ENCODE measurements around the gene TMEM74B. TPM values are rescaled to one million over a fixed set of nuclear protein-coding genes. Genes with fewer than 3 reads are reported as not detected.

The TMEM74B gene
- total RNA-seq, 4 donors from 2014 or later = 0.44 to 12.4 (median 1.8) TPM

- 91 to 94% methylated on average over 3 of the region's 3 CpGs for WGBS, 2 donors
- DNase-seq (ENCODE audit: low spot score in 2 of 2) = no peak
- Histone ChIP-seq H3K27ac (no peak overlapping the region), H3K27me3 (no peaks in the 10 kb centered on the region), H3K9me3 (no peaks in the 10 kb centered on the region), H3K4me1 (peaks cover 0 to 8% (median 0%) of the 10 kb centered on the region in 4 donors), H3K36me3 (peaks cover 2 to 91% (median 28%) of the 10 kb centered on the region in 3 donors), H3K4me3 (no peak overlapping the region)
- TF ChIP-seq EP300 (IDR thresholded peaks at IDR 0.05) (no peak), CTCF (IDR thresholded peaks at IDR 0.05) (no peak), POLR2A (IDR thresholded peaks at IDR 0.05) (no peak)
These were observed 53.4 kb downstream of the TMEM74B start for GRCh38 chr20:1131354-1131753.

- DNase-seq (ENCODE audit: low spot score in 2 of 2) = no peak
- whole genome bisulfite sequencing, 2 donors = 78 to 94% methylated on average over 5 of the region's 5 CpGs
These were observed 53.9 kb downstream of the TMEM74B start for GRCh38 chr20:1130847-1131246.

More at GRCh38 chr20:1130847-1131246, 53.9 kb downstream of the TMEM74B start:
- Histone ChIP-seq H3K27me3 (no peaks in the 10 kb centered on the region), H3K9me3 (no peaks in the 10 kb centered on the region), H3K27ac (no peak overlapping the region), H3K4me1 (peaks cover 0 to 9% (median 0%) of the 10 kb centered on the region in 4 donors), H3K4me3 (no peak overlapping the region), H3K36me3 (peaks cover 2 to 91% (median 27%) of the 10 kb centered on the region in 3 donors)
- TF ChIP-seq CTCF (IDR thresholded peaks at IDR 0.05) (no peak), POLR2A (IDR thresholded peaks at IDR 0.05) (no peak), EP300 (IDR thresholded peaks at IDR 0.05) (no peak)

Other genes with a start within 250 kb of the TMEM74B start
- under 1 TPM in 3 of 4 donors, not detected in 1; 0.30 to 0.66 (median 0.59) TPM for gene RSPO4, start 182.7 kb downstream of the TMEM74B start, total RNA-seq
- 100 to 1,000 TPM in 2 of 4 donors, 10 to 100 TPM in 2; 70.2 to 140 (median 112) TPM for gene PSMF1, start 66.4 kb downstream of the TMEM74B start, total RNA-seq
- under 1 TPM in 1 of 4 donors, not detected in 3; 0.59 TPM for gene C20orf202, start 18.5 kb upstream of the TMEM74B start, total RNA-seq
- gene RAD21L1, start 41.1 kb upstream of the TMEM74B start, total RNA-seq = under 1 TPM in 1 of 4 donors, not detected in 3; 0.39 TPM
- gene SNPH, start 81.3 kb upstream of the TMEM74B start, total RNA-seq = 1 to 10 TPM; 4.5 to 7.4 (median 6.9) TPM
- gene SDCBP2, start 144.2 kb upstream of the TMEM74B start, total RNA-seq = 1 to 10 TPM; 1.9 to 4.2 (median 2.9) TPM
- 100 to 1,000 TPM in 3 of 4 donors, 10 to 100 TPM in 1; 92.2 to 172 (median 130) TPM for gene FKBP1A, start 208.1 kb upstream of the TMEM74B start, total RNA-seq